ENCODE data around the gene FMN1. TPM values are rescaled to one million over a fixed set of nuclear protein-coding genes. Genes with fewer than 3 reads are reported as not detected.

Gene FMN1
- total and polyA plus RNA-seq, 2 donors from 2014 or later: 0.71 to 44.8 TPM

- Histone ChIP-seq H3K27ac (ENCODE audit: low read depth in 2 of 2, low read length in 2 of 2) (no peak overlapping the region), H3K9ac (ENCODE audit: low read length in 3 of 3) (no peak overlapping the region)
Measured at GRCh38 chr15:33113666-33114373, 80.7 kb downstream of the FMN1 start.

GRCh38 chr15:33112541-33113105 lies 81.9 kb downstream of the FMN1 start:
- Histone ChIP-seq H3K36me3 (ENCODE audit: control insufficient read depth in 2 of 3, insufficient read depth in 3 of 3, low read length in 3 of 3) (no peaks in the 10 kb centered on the region), H3K9ac (ENCODE audit: low read length in 3 of 3) (no peak overlapping the region), H3K27ac (ENCODE audit: low read depth in 2 of 2, low read length in 2 of 2) (no peak overlapping the region), H3K4me3 (ENCODE audit: low read length in 3 of 3) (no peak overlapping the region), H3K27me3 (ENCODE audit: control insufficient read depth, insufficient read depth, low read length) (no peaks in the 10 kb centered on the region), H3K4me1 (ENCODE audit: control insufficient read depth in 2 of 3, insufficient read depth in 2 of 3, low read depth in 1 of 3, low read length in 3 of 3) (no peaks in the 10 kb centered on the region), H3K9me3 (ENCODE audit: control insufficient read depth in 2 of 3, insufficient read depth in 1 of 3, low read length in 3 of 3) (no peaks in the 10 kb centered on the region)
- FAIRE-seq (no peak), DNase-seq (no peak)
- intact Hi-C loops (cut with DNase I): no loop called here
- no peak for TF ChIP-seq CTCF (IDR thresholded peaks at IDR 0.05; ENCODE audit: borderline replicate concordance, extremely low read depth, insufficient read depth)

More at GRCh38 chr15:33113666-33114373, 80.7 kb downstream of the FMN1 start:
- intact Hi-C loops (cut with DNase I): no loop called here
- Histone ChIP-seq H3K9me3 (ENCODE audit: control insufficient read depth in 2 of 3, insufficient read depth in 1 of 3, low read length in 3 of 3) (no peaks in the 10 kb centered on the region), H3K27me3 (ENCODE audit: control insufficient read depth, insufficient read depth, low read length) (no peaks in the 10 kb centered on the region), H3K4me3 (ENCODE audit: low read length in 3 of 3) (no peak overlapping the region), H3K4me1 (ENCODE audit: control insufficient read depth in 2 of 3, insufficient read depth in 2 of 3, low read depth in 1 of 3, low read length in 3 of 3) (no peaks in the 10 kb centered on the region), H3K36me3 (ENCODE audit: control insufficient read depth in 2 of 3, insufficient read depth in 3 of 3, low read length in 3 of 3) (no peaks in the 10 kb centered on the region)
- DNase-seq (no peak), FAIRE-seq (no peak)
- no peak for TF ChIP-seq CTCF (IDR thresholded peaks at IDR 0.05; ENCODE audit: borderline replicate concordance, extremely low read depth, insufficient read depth)

GRCh38 chr15:33111041-33111451 lies 83.5 kb downstream of the FMN1 start:
- intact Hi-C loops (cut with DNase I): no loop called here
- DNase-seq (no peak), FAIRE-seq (no peak)
- Histone ChIP-seq H3K9me3 (ENCODE audit: control insufficient read depth in 2 of 3, insufficient read depth in 1 of 3, low read length in 3 of 3) (no peaks in the 10 kb centered on the region), H3K27me3 (ENCODE audit: control insufficient read depth, insufficient read depth, low read length) (no peaks in the 10 kb centered on the region), H3K27ac (ENCODE audit: low read depth in 2 of 2, low read length in 2 of 2) (no peak overlapping the region), H3K36me3 (ENCODE audit: control insufficient read depth in 2 of 3, insufficient read depth in 3 of 3, low read length in 3 of 3) (no peaks in the 10 kb centered on the region), H3K9ac (ENCODE audit: low read length in 3 of 3) (no peak overlapping the region), H3K4me3 (ENCODE audit: low read length in 3 of 3) (no peak overlapping the region), H3K4me1 (ENCODE audit: control insufficient read depth in 2 of 3, insufficient read depth in 2 of 3, low read depth in 1 of 3, low read length in 3 of 3) (no peaks in the 10 kb centered on the region)
- no peak for TF ChIP-seq CTCF (IDR thresholded peaks at IDR 0.05; ENCODE audit: borderline replicate concordance, extremely low read depth, insufficient read depth)
